ENCODE measurements around the gene NRXN3. TPM values are rescaled to one million over a fixed set of nuclear protein-coding genes. Genes with fewer than 3 reads are reported as not detected.

Gene NRXN3
- 1 to 10 TPM; 4.6 to 7.6 TPM for total RNA-seq
- polyA plus RNA-seq (ENCODE audit: insufficient read length in 6 of 6): 1 to 10 TPM; 1.3 to 1.8 (median 1.4) TPM
- long read RNA-seq, donor 1: 0 reads
- long read RNA-seq, donor 2, partial matches to known transcripts: 0 of 1 reads
- long read RNA-seq, donor 2, other reads (novel, unspliced or antisense): 0 of 1 reads
- long read RNA-seq, donor 3, full-length matches to known transcripts: 1 of 1 reads
- long read RNA-seq, donor 3, partial matches to known transcripts: 0 of 1 reads
- long read RNA-seq, donor 3, other reads (novel, unspliced or antisense): 0 of 1 reads
- long read RNA-seq, donor 4, partial matches to known transcripts: 0 of 1 reads
- long read RNA-seq, donor 4, other reads (novel, unspliced or antisense): 1 of 1 reads
- long read RNA-seq, donor 5: 0 reads
- long read RNA-seq, donor 6: 0 reads
- long read RNA-seq, donor 7: 0 reads
- long read RNA-seq, donor 8: 0 reads
- long read RNA-seq, donor 9: 0 reads
- long read RNA-seq, donor 10, partial matches to known transcripts: 0 of 2 reads
- long read RNA-seq, donor 10, other reads (novel, unspliced or antisense): 2 of 2 reads
- long read RNA-seq, donor 11: 0 reads
- long read RNA-seq, donor 12, partial matches to known transcripts: 0 of 1 reads
- long read RNA-seq, donor 12, other reads (novel, unspliced or antisense): 0 of 1 reads

DNA sequence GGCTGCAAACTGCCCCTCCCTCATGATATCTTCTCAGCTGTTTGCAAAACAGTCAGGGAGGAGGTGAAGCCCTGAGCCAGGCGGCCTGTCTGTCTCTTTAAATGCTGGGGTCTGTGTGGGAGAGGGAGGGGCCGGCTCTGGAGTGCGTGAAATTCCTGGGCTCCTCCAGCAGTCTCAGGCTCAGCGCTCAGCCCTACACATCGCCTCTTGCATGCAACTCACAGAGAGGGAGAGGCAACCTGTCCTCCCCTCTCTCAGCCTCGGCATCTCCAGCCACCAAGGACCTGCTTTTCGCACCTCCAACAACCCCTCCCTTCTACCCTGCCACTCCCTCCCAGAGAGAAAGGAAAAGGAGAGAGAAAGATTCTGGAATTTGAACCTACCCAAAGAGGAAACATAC lies at the start of gene NRXN3:
Gene NRXN3, plus strand, starts transcription at position 171 of the 400 bp plus-strand sequence. CDS start 72,721 bp downstream, outside the sequence.
- ATAC-seq (peak; percentile 65), DNase-seq (no peak)
- Histone ChIP-seq H3K27me3 (peaks cover 0 to 5% of the 10 kb centered on the region in 2 donors), H3K36me3 (no peaks in the 10 kb centered on the region), H3K27ac (no peak within 1 kb of the TSS), H3K4me1 (no peaks in the 10 kb centered on the region), H3K9me3 (no peaks in the 10 kb centered on the region), H3K4me3 (peak within 1 kb of the TSS in 1 of 2 donors; percentile 4)
- TF ChIP-seq, protein P1, sequence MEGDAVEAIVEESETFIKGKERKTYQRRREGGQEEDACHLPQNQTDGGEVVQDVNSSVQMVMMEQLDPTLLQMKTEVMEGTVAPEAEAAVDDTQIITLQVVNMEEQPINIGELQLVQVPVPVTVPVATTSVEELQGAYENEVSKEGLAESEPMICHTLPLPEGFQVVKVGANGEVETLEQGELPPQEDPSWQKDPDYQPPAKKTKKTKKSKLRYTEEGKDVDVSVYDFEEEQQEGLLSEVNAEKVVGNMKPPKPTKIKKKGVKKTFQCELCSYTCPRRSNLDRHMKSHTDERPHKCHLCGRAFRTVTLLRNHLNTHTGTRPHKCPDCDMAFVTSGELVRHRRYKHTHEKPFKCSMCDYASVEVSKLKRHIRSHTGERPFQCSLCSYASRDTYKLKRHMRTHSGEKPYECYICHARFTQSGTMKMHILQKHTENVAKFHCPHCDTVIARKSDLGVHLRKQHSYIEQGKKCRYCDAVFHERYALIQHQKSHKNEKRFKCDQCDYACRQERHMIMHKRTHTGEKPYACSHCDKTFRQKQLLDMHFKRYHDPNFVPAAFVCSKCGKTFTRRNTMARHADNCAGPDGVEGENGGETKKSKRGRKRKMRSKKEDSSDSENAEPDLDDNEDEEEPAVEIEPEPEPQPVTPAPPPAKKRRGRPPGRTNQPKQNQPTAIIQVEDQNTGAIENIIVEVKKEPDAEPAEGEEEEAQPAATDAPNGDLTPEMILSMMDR (IDR thresholded peaks at IDR 0.05): no peak
- intact Hi-C loops (cut with DNase I): no loop called here

DNA sequence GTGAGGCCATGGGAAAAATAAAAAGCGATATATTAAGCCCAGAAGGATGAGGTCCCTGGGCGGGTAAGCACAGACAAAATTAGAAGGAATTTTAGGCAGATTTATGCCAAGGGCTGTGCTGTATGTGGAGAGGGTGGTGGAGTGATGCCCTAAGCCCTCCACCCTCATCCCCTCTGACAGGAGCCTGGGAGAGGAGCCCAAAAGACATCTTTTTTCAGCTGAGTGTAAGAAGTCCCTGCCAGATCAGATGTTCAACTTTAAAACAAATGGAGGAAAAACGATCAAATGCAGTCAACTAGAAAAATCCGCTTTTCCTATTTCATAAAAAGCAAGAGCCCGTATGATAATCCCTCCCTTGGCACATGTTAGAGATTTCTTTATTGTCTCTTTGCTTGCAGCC lies 47.7 kb upstream of the NRXN3 start:
- Histone ChIP-seq H3K27me3 (no peaks in the 10 kb centered on the region), H3K27ac (no peak overlapping the region), H3K9me3 (peaks cover 0 to 13% of the 10 kb centered on the region in 2 donors), H3K36me3 (no peaks in the 10 kb centered on the region), H3K4me1 (no peaks in the 10 kb centered on the region), H3K4me3 (no peak overlapping the region)
- TF ChIP-seq, protein P1 (IDR thresholded peaks at IDR 0.05): no peak
- no peak for DNase-seq
- ATAC-seq: no peak
- intact Hi-C loops (cut with DNase I): no loop called here

DNA sequence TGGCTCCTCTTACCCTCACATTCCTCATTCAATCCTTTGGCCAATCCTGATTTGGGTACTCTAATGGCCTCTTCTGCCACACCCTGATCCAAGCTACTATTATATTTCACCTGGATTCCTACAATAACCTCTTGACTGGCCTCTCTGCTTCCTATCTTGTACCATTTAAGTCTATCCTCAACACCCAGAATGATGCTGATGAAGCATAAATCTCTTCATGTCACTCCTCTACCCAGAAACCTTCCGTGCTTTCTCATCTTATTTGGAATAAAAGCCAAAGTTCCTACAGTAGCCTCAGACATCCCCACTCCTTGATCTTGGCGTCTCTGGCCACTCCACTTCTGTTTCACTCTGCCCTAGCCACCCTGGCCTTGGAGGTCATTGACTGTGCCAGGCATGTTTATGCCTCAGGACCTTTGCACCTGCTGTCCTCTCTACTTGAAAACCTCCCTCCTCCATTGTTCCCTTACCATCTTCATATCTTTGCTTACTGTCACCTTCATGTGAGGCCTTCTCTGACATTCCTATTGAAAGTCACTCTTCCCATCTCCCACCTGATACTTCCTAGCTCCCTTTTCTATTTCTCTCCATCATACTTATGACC lies 46.4 kb upstream of the NRXN3 start:
- no peak overlapping the region for H3K27ac ChIP-seq
- no peaks in the 10 kb centered on the region for H3K4me1 ChIP-seq
- no peaks in the 10 kb centered on the region for H3K27me3 ChIP-seq
- no peak overlapping the region for H3K4me3 ChIP-seq
- H3K36me3 ChIP-seq: no peaks in the 10 kb centered on the region
- DNase-seq (no peak), ATAC-seq (no peak)
- intact Hi-C loops (cut with DNase I): no loop called here
- peaks cover 0 to 5% of the 10 kb centered on the region in 2 donors for H3K9me3 ChIP-seq
- TF ChIP-seq, protein P1 (IDR thresholded peaks at IDR 0.05): no peak

DNA sequence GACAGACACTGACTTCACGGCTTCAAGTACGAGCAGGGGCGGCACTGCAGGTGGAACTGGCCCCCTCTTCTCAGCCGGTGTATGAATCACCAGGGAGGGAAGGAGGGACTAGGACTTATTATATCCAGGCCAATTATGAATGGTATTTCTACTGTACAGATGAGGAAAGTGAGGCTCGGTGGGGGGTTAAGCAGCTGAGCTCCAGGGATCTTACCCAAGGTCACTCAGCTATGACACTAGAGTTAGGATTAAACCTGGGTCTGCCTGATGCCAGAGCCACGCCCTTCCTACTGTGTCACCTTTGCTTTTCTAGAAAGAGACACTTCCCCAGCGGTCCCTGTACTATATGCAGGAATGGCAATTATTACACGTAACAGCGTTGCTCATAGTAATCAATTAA lies 42.2 kb upstream of the NRXN3 start:
- ATAC-seq: no peak
- H3K4me1 ChIP-seq: no peaks in the 10 kb centered on the region
- TF ChIP-seq, protein P1 (IDR thresholded peaks at IDR 0.05): no peak
- H3K27ac ChIP-seq: no peak overlapping the region
- H3K27me3 ChIP-seq: no peaks in the 10 kb centered on the region
- intact Hi-C loops (cut with DNase I): no loop called here
- no peak for DNase-seq
- H3K4me3 ChIP-seq: no peak overlapping the region
- H3K9me3 ChIP-seq: no peaks in the 10 kb centered on the region
- no peaks in the 10 kb centered on the region for H3K36me3 ChIP-seq

DNA sequence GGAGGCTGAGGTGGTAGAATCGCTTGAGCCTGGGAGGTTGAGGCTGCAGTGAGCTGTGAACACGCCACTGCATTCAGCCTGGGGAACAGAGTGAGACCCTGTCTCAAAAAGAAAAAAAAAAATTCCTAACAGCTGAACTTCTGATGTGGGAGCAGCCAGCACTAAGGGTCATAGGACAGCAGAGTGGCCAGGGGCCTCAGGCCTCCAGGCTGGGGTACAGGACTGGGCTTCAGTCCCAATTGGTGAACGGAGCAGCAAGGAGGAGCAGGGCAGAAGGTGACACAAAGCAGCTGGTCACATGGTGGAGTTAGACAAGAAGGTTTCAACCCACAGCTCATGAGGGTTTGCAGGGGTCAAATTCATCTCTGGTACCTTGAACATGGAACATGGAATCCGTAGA lies 40.8 kb upstream of the NRXN3 start:
- Histone ChIP-seq H3K27ac (no peak overlapping the region), H3K4me1 (no peaks in the 10 kb centered on the region), H3K27me3 (no peaks in the 10 kb centered on the region), H3K9me3 (no peaks in the 10 kb centered on the region), H3K4me3 (no peak overlapping the region), H3K36me3 (no peaks in the 10 kb centered on the region)
- DNase-seq: no peak
- intact Hi-C loops (cut with DNase I): no loop called here
- no peak for ATAC-seq
- TF ChIP-seq, protein P1 (IDR thresholded peaks at IDR 0.05): no peak

Data from left lung (tissue), 14 donors.